Skin of body (tissue), 2 donors: ENCODE data around the gene CBX4. TPM values are rescaled to one million over a fixed set of nuclear protein-coding genes. Genes with fewer than 3 reads are reported as not detected.

ENCODE experiments used
- DNase-seq: peaks from one replicate; lab custom pipeline; 2025; lab: John Stamatoyannopoulos, UW
- total RNA-seq: library from RNA; depleted of rRNA; stranded (reverse); fragments of >200 nt; gene quantifications from one replicate; pipeline ENCODE4 v1.2.3, GENCODE V29; 2014

Gene CBX4
- total RNA-seq, 1 donor from 2014 or later, result 13.7 TPM

- DNase-seq, result no peak
These were observed 24.9 kb downstream of the CBX4 start for GRCh38 chr17:79814127-79814973.

DNA sequence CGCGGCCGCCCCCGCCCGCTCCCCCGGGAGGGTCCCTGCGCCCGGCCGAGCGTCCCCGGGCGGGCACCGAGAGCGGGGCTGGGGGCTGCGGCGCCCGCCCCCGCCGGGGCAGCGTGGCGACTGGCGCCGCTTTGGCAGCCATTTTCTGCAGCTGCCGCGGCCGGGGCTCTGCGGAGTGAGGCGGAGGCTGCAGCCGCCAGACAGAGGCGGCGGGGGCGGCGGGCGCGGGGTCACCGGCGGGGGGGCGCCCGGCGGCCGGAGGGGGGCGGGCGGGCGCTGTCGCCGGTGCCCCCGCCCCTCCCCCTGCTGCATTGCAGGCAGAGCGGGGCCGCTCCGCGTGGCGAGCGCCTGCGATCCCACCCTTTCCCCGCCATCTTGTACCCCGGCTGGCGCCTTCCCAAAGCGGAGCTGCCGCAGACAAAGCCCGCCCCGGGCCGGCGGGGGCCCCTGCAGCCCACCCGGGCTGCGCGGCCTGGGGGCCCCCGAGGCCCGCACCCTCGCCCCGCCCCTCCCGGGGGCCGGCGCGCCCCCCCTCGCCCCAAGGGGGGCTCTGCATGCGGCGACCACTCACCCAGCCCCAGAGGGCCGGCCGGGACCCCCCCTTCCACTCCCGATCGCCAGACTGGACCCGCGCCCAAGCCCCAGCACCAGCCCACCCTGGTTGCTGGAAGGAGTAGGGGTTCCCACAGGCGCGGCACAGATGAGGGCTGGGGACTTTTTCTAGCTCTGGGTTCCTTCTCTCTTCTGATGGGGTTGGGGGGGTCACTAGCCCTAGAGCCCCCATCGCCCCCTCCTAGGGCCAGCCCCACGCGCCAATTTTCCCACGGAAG, 25.7 kb downstream of the CBX4 start:
- DNase-seq, result no peak

GRCh38 chr17:79812353-79813258, 26.6 kb downstream of the CBX4 start:
- DNase-seq, result no peak

- no peak for DNase-seq
These were observed 27.3 kb downstream of the CBX4 start for GRCh38 chr17:79811868-79812352.

GRCh38 chr17:79811011-79811867, 28.0 kb downstream of the CBX4 start:
- DNase-seq, result no peak

- DNase-seq, result peak; percentile 63
These were observed 28.9 kb downstream of the CBX4 start for GRCh38 chr17:79810130-79811010.

- no peak for DNase-seq
These were observed 29.6 kb downstream of the CBX4 start for GRCh38 chr17:79809530-79810129.

DNA sequence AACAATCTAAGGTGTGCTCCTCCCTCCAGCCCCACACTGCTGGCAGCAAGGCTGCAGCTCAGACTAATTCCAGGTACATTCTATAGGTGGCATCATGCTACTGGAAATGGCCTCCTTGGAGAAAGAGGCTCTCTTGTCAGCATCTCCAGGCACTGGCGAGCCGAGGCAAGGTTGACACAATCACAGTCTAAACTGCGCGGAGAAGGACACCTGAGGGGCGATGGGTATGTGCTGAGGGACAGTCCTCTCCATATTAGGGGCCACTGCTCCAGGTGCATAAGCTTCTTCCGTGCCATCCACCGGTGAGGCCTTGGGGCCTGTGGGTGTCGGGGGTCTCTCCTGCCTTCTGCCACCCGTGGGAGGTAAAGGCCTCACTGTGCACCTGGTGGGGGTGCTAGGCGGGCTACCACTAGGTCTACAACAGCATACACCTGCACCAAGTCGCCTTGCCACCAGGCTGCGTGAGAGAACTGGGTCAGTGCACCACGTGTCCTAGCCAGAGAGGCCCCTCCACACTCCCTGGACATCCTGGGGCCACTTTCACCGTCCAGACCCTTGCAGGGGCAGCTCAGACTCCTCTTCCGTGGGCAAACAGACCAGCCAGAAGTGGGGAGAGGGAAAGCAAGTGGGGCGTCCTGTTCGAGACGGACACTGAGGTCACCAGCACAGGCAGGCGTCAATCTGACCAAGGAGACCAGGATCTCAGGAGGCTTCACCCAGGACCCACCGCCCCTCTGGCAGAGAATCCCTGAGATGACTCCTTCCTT, 30.3 kb downstream of the CBX4 start:
- no peak for DNase-seq

GRCh38 chr17:79806863-79807720, 32.1 kb downstream of the CBX4 start:
- DNase-seq, result no peak

DNA sequence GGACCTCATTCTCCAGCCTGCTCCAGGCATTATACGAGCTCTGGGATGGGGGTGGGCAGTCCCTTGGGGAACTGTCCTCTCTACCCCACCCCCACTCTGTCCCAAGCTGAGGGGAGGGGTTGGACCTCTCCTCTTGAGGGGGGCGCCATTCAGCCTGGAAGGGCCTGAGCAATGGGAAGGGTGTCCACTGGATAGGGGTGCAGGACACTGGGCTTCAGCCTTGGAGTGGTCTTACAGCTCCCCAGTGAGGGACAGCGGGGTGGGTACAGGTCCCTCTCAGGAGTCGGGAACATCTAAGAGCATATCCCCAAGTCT, 32.8 kb downstream of the CBX4 start:
- no peak for DNase-seq

DNA sequence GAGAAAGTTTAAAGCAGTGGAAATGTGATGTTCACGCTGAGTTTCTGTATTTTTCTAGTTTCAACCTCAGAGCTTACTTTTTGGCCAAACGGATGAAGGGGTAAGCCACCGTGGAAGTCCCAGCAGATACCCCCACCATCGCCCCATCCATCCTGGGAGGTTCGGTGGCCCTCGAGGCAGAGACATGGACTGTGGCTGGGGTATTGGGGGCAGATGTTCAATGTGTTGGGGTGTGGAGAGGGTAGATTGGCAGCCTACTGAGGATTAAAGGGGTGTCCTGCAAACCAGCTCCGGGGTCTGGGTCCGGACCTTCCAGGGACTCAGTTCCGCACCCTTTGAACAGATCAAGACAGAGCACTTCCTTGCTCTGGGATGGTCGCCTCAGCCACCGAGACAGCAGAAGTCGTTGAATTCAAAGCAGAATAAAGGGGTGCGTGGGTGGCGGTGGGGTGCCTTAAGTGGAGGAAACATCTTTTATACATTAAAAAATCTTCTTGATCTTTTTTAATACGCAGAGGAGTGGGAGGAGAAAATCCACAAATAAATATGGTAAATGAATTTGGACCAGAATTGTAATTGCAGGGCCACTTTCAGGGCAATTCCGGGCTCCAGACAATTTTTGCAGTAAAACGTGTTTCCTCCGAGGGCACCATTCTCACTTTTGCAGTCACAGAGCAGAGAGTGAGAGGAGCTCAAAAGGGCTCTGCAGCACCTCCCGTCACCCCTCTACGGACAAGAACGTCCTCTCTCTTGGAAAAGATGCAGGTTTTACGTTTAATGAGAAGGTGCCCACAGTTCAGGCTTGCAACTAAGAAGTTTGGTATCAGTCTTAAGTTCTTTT, 34.2 kb downstream of the CBX4 start:
- no peak for DNase-seq

- DNase-seq, result no peak
These were observed 35.0 kb downstream of the CBX4 start for GRCh38 chr17:79803997-79804855.

DNA sequence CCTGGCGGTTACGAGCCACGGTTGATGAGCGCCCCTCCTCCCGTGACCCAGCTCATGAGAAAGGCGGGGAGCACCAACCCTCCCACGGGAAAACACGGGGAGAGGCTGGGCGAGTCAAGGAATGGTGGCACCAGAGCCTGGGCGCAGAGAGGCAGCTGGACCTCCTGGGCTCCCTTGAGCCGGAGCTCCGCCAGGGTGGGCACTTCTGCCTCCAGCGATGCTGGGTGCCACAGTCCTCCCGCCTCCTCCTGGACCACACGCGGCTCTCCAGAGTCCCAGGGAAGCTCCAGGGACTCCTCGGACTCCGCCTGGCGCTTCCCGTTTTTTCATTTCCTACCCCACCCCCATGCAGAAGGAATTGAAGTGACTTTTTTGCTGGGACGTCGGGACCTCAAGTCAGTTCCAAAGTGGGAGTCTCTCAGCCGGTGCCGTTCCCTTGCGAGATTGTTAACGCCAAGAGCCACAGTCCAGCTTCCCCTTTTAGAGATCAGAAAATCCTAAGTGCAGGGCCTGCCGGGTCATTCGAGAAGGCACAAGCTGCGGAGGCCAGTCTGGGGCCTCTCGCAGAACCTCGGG, 35.7 kb downstream of the CBX4 start:
- DNase-seq, result no peak

- no peak for DNase-seq
These were observed 36.4 kb downstream of the CBX4 start for GRCh38 chr17:79802736-79803420.
